ENCODE data around the gene SIRT3.
"Not testable (repeated sequence)": the region's sequence is repeated elsewhere in the genome, so short reads cannot be mapped to it uniquely, and the experiment has no call there.

SIRT3 gene

DNA sequence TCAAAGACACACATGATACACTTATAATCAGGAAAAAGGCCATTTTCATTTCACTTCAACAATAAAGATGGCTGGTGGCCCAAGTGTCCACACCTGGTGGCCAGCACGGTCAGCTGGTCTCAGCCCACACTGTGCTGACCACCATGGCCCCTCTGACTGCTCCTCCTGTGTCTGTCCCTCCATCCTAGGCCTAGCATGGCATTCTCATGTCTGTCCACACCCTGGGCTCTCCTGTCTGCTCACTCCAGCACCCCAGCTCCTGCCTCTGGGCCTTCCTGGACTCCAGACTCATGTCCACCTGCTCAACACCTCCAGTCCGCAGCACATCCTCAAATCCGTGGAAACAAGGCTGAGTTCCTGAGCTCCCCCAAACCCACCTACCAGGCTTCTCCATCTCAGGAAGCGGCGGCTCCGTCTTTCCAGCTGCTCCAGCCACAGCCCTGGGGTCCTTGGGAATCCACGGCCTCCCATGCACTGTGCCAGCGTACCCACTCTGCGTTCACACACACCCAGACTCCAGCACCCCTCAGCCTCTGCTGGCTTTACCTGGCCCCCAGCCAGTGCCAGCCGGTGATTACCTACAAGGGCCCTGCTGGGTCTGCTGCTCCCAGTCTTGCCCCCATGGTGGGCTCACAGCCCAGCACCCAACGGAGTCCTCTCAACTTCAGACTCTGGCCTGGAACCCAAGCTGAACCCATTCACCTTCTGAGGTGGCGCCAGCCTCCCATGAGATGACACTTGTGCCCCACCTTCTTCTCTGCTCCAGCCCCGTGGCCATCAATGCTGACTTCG is 13.9 kb downstream of the SIRT3 start:
- DNase-seq (ENCODE audit: low read depth): no peak

DNA sequence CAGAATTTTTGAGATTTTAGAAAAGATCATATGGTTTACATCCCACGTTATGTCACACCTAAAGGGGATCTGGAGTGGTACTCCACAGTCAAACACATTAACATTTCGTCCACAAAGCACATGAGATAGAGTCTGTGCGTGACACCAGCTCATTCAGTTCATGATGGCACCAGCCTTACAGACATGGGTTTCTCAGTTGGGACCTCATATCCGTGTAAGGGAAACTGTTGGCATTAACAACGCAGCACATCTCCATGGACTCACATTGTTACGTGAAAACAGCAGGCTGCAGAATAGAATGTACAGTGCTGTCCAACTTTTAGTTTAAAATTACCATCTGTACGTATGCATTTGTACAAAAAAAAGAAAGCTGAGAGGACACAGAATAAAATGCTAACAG is 14.6 kb downstream of the SIRT3 start:
- H3K4me3 ChIP-seq (ENCODE audit: low read depth, low read length): no peak overlapping the region
- DNase-seq (ENCODE audit: low read depth): no peak

More for the DNA sequence above, 13.9 kb downstream of the SIRT3 start:
- no peak overlapping the region for H3K4me3 ChIP-seq (ENCODE audit: low read depth, low read length)

DNA sequence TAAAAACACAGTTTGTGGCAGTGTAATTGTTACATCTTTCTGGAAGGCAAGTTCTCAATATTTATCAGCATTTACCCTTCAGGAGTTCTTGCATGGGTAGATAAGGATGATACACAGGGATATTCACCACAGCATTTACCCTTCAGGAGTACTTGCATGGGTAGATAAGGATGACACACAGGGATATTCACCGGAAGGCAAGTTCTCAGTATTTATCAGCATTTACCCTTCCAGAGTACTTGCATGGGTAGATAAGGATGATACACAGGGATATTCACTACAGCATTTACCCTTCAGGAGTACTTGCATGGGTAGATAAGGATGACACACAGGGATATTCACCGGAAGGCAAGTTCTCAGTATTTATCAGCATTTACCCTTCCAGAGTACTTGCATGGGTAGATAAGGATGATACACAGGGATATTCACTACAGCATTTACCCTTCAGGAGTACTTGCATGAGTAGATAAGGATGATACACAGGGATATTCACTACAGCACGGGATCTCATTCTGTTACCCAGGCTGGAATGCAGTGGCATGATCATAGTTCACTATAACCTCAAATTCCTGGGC is 15.4 kb downstream of the SIRT3 start:
- H3K4me3 ChIP-seq (ENCODE audit: low read depth, low read length); DNase-seq (ENCODE audit: low read depth): not testable (repeated sequence)

DNA sequence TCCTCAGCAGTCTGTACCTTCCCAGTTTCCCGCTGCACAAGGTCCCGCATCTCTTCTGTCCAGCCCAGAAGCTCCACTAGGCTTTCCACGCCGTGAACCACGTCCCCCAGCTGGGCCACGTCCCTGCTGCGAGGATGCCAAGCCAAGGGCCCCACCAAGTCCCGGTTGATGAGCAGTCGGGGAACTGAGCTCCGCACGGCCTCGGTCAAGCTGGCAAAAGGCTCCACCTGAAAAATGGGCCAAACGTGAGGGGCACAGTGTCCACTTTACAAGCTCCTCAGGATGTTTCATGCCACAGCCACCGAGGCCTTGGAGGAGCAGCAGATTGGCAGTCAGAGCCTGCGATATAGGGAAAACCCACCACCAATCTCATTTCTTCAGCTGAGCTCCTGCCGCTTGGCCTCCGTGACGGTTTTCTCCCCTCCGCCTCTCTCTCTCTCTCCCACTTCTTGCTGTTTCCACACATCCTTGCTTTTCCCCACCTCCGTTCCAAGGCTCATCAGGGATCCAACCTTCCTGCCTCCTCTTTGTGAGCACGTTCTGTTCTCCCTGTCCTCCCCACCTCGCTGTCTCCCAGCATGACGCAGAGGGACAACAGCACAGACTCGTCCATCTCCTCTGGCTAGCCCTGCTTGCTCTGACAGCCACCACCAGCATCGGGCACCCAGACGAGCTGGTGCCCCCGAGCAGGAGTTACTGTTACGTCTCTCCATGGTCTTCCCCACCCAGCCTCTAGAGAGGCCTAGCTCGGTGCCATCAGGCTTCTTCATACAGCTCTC is 17.1 kb downstream of the SIRT3 start:
- H3K4me3 ChIP-seq (ENCODE audit: low read depth, low read length): no peak overlapping the region
- no peak for DNase-seq (ENCODE audit: low read depth)

DNA sequence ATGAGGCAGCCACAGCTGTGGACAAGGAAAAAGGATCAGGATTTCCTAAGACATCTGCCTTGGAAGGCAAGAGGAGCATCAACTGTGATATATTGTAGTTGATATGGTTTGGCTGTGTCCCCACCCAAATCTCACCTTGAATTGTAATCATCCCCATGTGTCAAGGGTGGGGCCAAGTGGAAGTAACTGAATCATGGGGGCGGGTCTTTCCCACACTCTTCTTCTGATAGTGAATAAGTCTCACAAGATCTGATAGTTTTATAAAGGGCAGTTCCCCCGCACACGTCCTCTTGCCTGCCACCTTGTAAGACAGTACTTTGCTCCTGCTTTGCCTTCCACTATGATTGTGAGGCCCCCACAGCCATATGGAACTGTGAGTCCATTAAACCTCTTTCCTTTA is 18.4 kb downstream of the SIRT3 start:
- no peak overlapping the region for H3K4me3 ChIP-seq (ENCODE audit: low read depth, low read length)
- DNase-seq (ENCODE audit: low read depth): no peak

DNA sequence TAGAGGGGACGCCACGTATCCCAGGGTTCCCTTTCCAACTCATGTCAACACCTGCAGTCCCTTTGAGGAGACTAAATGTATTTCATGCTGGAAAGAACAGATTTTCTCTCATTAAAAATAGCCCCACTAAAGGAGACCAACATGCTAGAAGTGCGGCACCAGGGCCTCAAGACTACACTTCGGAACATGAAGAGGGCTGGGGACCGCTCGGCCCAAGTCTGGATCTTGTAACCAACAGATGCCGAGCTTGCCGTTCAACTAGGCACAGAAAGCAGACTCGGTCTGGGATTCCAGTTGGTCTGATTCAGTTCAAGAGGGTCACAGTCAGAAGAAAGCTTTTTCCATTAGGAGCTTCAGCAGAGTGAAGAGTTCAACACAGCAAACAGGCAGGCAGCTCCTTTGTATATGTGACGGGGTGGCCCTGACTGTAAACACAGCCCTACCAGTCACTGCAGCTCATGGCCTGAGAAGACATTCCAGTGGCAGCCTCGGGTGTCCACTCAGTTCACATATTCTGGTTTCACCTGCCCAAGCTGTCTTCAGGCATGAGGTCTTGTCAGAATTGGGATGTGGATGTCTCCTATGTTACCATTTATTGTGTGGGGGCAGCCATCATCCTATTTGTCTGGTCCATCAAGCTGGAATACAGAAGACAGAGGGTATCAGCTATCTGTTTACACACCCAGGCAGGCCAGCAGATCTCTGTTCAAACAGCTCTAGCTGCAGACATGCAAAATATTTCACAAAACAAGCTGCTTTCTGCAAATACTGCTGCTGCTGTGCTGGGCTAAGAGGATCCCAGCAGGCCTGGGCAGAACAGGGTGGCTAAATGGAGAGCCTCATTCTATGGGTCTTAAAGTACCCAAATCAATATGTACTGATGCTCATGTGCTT is 19.8 kb downstream of the SIRT3 start:
- DNase-seq (ENCODE audit: low read depth): no peak
- H3K4me3 ChIP-seq (ENCODE audit: low read depth, low read length): no peak overlapping the region

DNA sequence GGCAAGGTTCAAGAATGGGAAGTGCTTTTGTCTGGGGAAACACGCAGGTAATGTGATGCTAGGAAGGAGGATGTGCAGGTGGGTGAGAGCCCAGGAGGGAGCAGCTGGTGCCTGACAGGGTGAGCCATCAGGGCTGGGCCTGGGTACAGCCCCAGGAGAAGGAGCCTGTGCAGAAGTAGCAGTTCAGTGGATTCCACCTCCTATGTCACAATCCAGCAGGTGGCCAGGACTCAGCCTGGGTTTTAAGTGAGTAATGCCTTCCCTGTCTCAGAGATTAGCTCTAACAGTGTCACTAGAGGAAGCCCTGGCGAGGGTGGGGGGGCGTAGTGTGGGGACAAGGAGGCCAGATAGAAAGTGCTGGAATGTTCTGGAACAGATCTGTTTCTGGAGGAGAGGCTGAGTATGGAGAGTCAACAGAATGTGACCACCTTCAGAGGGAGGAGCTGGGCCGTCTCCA is 20.5 kb downstream of the SIRT3 start:
- DNase-seq (ENCODE audit: low read depth): no peak
- no peak overlapping the region for H3K4me3 ChIP-seq (ENCODE audit: low read depth, low read length)

DNA sequence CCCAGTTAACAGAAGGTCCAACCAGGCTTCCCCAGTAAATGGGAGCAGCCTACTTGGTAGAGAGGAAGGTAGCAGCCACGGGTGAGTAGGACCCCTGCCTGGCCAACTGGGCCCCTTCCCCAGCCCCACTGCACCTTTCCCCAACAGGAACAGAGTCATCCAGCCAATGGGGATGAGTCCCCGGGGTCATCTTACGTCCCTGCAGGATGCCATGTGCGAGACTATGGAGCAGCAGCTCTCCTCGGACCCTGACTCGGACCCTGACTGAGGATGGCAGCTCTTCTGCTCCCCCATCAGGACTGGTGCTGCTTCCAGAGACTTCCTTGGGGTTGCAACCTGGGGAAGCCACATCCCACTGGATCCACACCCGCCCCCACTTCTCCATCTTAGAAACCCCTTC is 22.1 kb downstream of the SIRT3 start:
- H3K4me3 ChIP-seq (ENCODE audit: low read depth, low read length): no peak overlapping the region
- DNase-seq (ENCODE audit: low read depth): no peak

DNA sequence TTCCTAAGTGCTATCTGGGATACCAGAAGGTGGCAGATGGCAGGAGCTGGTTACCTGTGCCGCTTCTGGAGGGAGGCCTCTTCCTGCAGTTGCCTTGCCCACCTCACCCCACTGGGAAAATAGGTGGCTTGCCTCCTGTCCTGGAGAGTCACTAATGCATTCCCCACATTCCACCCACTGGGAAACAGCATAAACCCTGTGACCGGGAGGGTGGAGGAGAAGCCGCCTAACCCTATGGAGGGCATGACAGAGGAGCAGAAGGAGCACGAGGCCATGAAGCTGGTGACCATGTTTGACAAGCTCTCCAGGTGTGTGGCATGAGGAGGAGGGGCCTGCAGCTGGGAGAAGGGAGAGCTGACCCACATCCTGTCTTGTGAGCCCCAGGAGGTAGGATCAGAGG is 23.0 kb downstream of the SIRT3 start:
- no peak for DNase-seq (ENCODE audit: low read depth)
- H3K4me3 ChIP-seq (ENCODE audit: low read depth, low read length): no peak overlapping the region

DNA sequence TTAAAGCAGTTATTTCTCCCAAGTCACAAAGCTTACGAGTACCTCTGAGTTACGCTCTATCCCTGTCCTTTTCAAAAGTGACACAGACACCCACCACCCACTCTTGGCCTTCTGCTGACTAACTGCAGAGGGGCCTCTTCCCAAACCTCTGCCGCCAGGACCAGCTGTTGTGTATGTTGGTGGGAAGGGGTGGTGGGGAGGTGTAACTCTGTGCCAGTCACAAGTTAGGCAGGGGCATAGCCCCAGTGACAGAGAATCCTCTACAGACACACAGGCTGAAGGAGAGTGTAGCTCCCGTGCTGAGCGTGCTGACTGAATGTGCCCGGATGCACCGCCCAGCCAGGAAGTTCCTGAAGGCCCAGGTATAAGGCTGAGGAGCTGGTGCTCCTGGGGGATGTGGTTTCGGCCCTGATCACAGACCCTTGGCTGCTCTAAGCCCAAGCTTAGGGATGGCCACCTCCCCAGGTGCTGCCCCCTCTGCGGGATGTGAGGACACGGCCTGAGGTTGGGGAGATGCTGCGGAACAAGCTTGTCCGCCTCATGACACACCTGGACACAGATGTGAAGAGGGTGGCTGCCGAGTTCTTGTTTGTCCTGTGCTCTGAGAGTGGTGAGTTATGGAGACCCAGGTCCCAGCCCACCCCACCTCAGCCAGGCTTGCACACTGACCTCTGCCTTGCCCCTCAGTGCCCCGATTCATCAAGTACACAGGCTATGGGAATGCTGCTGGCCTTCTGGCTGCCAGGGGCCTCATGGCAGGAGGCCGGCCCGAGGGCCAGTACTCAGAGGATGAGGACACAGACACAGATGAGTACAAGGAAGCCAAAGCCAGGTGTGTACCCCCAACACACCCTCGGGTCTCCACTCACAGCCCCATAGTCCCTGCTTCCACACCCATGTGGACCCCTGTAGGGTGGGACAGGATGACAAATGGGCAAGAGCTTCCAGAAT is 23.7 kb downstream of the SIRT3 start:
- H3K4me3 ChIP-seq (ENCODE audit: low read depth, low read length): no peak overlapping the region
- DNase-seq (ENCODE audit: low read depth): no peak

DNA sequence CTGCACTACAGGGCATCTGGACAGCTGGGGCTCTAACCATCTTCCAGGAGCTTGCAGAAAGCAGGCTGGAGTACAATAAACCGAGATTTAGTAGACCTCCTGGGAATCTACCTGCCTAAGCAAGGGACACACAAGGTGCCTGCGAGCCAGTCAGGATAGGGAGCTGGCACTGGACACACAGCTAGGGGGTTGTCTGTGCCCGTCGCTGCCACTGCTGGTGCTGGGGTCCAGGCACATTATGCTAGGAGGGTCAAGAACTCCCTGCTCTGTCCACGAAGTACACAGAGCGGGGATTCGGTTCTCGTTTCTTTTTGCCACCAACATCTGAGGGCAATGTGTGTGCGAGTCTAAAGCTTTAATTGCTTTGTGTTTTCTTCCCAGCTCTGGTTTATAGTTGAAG is 24.4 kb downstream of the SIRT3 start:
- no peak overlapping the region for H3K4me3 ChIP-seq (ENCODE audit: low read depth, low read length)
- DNase-seq (ENCODE audit: low read depth): no peak

DNA sequence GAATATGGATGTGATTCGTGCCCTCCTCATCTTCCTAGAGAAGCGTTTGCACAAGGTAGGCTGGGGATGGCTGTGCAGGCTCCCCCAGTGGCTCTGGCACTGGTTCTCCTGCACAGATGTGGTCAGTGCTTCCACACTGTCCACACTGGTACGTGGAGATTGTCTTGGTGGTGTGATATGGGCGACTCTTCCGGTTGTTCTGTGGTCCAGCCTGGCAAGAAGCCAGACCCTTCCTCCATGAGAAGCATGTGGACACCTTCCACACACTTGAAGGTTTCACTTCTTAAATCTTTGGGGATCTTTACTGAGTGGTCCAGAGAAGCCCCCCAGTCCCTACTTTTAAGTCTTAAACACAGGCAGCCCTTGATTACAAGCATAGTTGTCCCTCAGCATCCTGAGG is 24.8 kb downstream of the SIRT3 start:
- no peak for DNase-seq (ENCODE audit: low read depth)
- no peak overlapping the region for H3K4me3 ChIP-seq (ENCODE audit: low read depth, low read length)

DNA sequence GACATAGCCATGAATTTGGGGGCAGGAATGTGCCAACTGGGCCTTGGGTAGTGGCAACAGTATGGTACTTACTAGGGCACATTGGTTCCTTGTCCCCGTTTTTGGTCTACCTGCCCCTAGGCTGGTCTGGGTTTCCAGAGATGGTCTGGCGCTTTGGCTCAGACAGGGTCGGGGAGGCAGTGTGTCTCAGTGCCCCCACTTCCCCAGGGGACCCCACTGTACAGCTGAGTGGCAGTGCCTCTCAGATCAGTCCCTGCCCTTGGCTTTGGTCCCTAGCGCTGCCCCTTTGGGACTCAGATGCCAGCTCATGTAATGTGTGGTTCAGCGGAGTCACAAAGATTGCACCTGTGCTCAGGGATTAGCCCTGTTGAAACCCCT is 25.4 kb downstream of the SIRT3 start:
- no peak overlapping the region for H3K4me3 ChIP-seq (ENCODE audit: low read depth, low read length)
- DNase-seq (ENCODE audit: low read depth): no peak

DNA sequence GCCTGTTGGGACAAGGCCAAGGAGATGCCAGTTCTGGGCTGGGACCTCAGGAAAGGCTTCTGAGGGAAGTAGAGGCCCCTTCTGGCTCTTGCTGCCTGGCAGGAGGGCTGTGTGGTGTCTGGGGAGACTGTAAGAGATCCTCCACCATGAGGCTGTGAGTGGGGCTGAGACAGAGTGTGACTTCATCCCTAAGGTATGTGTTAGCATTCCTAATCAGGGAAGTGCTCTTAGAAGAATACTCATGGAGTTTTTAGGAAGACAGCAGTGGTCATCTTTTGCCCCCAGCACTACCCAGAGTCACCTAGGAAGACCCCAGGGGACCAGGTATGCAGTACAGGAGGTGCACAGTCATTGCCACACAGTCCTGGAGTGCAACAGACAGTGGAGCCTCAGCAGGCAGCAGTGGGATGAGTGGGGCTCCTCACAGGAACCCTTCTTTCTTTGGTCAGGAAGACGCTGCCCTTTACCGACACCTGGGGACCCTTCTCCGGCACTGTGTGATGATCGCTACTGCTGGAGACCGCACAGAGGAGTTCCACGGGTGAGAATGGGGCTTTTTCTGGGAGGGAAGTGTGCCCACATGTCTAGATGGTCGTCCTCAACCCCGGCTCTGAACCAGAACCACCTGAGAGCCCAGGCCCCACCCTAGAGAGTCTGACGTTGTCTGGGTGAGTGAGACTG is 25.9 kb downstream of the SIRT3 start:
- peak overlapping the region; percentile 99 for H3K4me3 ChIP-seq (ENCODE audit: low read depth, low read length)
- peak; percentile 32 for DNase-seq (ENCODE audit: low read depth)

DNA sequence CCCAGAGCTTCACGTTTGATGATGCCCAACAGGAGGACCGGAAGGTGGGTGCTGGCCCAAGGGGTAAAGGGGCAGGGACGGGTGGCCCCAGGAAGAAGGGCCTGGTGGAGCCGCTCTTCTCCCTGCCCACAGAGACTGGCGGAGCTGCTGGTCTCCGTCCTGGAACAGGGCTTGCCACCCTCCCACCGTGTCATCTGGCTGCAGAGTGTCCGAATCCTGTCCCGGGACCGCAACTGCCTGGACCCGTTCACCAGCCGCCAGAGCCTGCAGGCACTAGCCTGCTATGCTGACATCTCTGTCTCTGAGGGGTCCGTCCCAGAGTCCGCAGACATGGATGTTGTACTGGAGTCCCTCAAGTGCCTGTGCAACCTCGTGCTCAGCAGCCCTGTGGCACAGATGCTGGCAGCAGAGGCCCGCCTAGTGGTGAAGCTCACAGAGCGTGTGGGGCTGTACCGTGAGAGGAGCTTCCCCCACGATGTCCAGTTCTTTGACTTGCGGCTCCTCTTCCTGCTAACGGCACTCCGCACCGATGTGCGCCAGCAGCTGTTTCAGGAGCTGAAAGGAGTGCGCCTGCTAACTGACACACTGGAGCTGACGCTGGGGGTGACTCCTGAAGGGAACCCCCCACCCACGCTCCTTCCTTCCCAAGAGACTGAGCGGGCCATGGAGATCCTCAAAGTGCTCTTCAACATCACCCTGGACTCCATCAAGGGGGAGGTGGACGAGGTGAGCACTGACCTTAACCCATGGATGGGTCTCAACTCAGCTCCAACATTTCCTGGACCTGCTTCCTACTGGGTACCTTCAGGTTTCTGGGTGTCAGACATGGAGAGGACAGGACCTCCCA is 26.6 kb downstream of the SIRT3 start:
- no peak for DNase-seq (ENCODE audit: low read depth)
- peak overlapping the region; percentile 99 for H3K4me3 ChIP-seq (ENCODE audit: low read depth, low read length)

DNA sequence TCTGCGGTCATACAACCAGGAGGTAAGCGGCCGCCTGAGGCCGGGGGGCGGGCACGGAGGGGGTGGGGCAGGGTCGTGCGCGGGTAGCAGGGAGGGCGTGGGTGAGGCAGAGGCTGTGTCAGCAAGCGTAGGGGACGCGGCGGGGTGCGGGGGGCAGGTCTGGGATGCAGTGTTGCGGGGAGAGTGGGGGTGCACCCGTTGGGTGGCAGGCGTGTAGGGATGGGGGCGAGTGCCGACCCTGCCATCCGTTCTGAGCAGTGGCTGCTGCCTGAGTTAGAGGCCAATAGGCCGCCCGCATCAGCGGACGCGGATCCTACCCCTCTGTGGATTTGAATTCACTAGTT is 27.3 kb downstream of the SIRT3 start:
- peak overlapping the region; percentile 99 for H3K4me3 ChIP-seq (ENCODE audit: low read depth, low read length)
- no peak for DNase-seq (ENCODE audit: low read depth)

DNA sequence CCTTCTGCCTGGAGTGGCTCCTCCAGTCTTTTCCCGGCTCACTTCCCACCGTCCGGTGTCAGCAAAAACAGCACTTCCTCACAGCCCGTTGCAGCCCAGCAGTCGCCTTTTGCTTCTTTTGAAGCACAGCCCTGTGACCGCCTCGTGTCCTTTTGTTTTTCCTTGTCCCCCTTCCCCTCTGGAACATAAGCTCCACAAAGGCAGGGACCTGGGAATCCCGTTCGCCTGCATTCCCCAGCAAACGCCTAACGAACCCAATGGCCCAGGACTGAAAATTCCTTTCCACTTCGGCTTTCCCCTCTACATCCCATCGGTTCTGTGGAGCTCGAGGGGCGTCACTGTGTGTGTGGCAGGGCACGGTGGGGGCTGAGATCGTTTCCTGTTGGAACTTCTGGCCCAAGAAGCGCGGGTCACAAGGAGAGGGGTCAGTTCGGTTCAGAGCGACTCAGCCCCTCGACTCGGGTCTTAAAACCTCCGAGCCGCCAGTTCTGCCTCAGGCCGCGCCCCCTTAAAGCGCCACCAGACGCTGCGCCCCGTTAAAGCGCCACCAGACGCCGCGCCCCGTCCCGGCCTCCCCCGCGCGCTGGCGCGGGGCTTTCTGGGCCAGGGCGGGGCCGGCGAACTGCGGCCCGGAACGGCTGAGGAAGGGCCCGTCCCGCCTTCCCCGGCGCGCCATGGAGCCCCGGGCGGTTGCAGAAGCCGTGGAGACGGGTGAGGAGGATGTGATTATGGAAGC is 27.8 kb downstream of the SIRT3 start:
- DNase-seq (ENCODE audit: low read depth): peak; percentile 30
- peak overlapping the region; percentile 99 for H3K4me3 ChIP-seq (ENCODE audit: low read depth, low read length)

All from skeletal muscle cell (primary cell).